Sigmoid colon (tissue), 4 donors: ENCODE data around the gene JMJD6.

Experiments
- EP300 ChIP-seq, 4 donors: sonication (generic); formaldehyde crosslinking; IDR thresholded peaks; one replicate each; pipeline ENCODE4 v1.6.1; 2017; ENCODE audit warnings: antibody characterized with exemption in 4 of 4
- POLR2A ChIP-seq, 2 donors: fragments of 450-650 bp; IDR thresholded peaks; one replicate each; pipeline ENCODE4 v1.6.1; 2016; ENCODE audit warnings: antibody characterized with exemption in 2 of 2, mild to moderate bottlenecking in 2 of 2, moderate library complexity in 2 of 2
- TF ChIP-seq, protein P1 (sequence below), 4 experiments: fragments of 450-650 bp in 3 of 4; fragments of 200-600 bp in 1 of 4; IDR thresholded peaks; one replicate each; pipeline ENCODE4 v1.5.1; 2016 to 2019; ENCODE audit warnings: antibody characterized with exemption in 4 of 4, mild to moderate bottlenecking in 3 of 4, moderate library complexity in 2 of 4

DNA sequence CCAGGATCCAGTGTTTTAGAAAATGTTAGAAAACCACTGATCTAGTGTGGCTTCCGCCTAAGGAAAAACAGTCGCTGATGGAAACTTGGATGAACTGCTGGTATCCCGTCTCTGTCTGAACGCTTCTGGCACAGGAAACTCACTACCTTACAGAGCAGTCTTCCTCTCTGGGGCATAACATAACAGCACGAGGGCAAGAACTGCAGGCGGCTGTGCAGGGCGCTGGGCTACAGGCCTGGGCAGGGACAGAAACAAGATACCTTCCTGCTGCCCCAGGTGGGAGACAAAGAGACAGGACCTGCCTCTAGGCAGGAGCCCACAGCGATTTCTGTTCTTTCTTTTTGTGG is 26.2 kb downstream of the JMJD6 start:
- TF ChIP-seq, protein P1, sequence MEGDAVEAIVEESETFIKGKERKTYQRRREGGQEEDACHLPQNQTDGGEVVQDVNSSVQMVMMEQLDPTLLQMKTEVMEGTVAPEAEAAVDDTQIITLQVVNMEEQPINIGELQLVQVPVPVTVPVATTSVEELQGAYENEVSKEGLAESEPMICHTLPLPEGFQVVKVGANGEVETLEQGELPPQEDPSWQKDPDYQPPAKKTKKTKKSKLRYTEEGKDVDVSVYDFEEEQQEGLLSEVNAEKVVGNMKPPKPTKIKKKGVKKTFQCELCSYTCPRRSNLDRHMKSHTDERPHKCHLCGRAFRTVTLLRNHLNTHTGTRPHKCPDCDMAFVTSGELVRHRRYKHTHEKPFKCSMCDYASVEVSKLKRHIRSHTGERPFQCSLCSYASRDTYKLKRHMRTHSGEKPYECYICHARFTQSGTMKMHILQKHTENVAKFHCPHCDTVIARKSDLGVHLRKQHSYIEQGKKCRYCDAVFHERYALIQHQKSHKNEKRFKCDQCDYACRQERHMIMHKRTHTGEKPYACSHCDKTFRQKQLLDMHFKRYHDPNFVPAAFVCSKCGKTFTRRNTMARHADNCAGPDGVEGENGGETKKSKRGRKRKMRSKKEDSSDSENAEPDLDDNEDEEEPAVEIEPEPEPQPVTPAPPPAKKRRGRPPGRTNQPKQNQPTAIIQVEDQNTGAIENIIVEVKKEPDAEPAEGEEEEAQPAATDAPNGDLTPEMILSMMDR (IDR thresholded peaks at IDR 0.05) = no peak
- TF ChIP-seq EP300 (IDR thresholded peaks at IDR 0.05) = no peak
- no peak for TF ChIP-seq POLR2A (IDR thresholded peaks at IDR 0.05)
